Measurements from ENCODE around the gene GTF2H3. TPM values are rescaled to one million over a fixed set of nuclear protein-coding genes. Genes with fewer than 3 reads are reported as not detected.

Gene GTF2H3
- total RNA-seq = 14.5 and 27.8 TPM in 2 replicates

DNA sequence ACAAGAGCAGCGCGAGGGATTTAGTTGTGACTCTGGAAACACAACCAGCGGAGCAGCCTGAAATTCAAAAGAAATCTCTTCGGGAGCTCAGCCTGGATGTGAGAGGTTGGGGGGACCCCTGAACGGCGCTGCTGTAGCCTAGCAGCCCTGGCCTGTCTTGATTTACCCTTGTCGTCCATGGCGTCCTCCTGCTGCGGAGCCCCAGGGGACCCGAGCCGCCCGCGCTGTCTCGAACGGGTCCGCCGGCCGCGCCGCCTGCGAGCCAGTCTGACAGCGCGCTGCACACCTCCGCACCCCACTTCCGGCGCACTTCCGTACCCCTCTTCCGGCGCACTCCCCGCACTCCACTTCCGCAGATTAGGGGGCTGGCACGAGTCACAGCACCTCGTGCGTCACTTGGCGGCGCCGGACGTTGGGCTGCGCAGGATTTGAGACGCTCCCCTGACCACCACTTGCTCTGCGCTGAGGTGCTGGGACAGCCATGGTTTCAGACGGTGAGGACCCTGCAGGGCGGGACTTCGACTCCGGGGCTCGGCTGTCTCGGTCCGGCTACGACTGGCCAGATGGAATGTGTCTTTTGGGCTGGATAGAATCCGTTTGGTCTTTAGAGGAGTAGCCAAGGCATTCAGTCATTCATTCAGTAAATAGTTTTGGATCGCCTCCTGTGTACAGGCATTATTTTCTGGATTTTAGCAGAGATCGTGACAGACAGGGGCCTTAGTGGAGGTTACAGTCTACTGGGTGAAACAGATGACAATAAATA, at the start of gene GTF2H3, which contains the start of gene EIF2B1:
Gene GTF2H3 (plus strand): TSS at position 451 of the 763 bp plus-strand sequence. CDS start 31 bp downstream, at position 482.
Gene EIF2B1 (minus strand): TSS at position 308 of the 763 bp plus-strand sequence. CDS start 129 bp downstream, at position 179.

GRCh38 chr12:123601602-123602489, 31.8 kb upstream of the GTF2H3 start, which contains the start of gene DDX55:
DDX55 (plus strand) TSS chr12:123602099; CDS start chr12:123602149, 50 bp downstream.

GRCh38 chr12:123670882-123671728, 37.5 kb downstream of the GTF2H3 start, which contains the start of gene TCTN2:
TCTN2 (plus strand) TSS chr12:123671113; CDS start chr12:123671241, 128 bp downstream.

Other genes starting within 250 kb of the GTF2H3 start
- 25.2 and 30.6 TPM in 2 replicates for gene KMT5A, start 249.7 kb upstream of the GTF2H3 start, total RNA-seq
- 4.2 and 4.6 TPM in 2 replicates for gene RILPL2, start 197.1 kb upstream of the GTF2H3 start, total RNA-seq
- 10.0 and 20.6 TPM in 2 replicates for gene SNRNP35, start 175.7 kb upstream of the GTF2H3 start, total RNA-seq
- 14.2 and 17.4 TPM in 2 replicates for gene RILPL1, start 100.1 kb upstream of the GTF2H3 start, total RNA-seq
- gene TMED2, start 49.3 kb upstream of the GTF2H3 start, total RNA-seq = 190 and 192 TPM in 2 replicates
- 7.8 and 11.6 TPM in 2 replicates for gene DDX55, start 31.7 kb upstream of the GTF2H3 start, total RNA-seq
- gene EIF2B1, start 143 bp upstream of the GTF2H3 start, total RNA-seq = 82.7 and 93.1 TPM in 2 replicates
- gene TCTN2, start 37.3 kb downstream of the GTF2H3 start, total RNA-seq = 6.6 and 7.5 TPM in 2 replicates
- 6.9 and 12.9 TPM in 2 replicates for gene ATP6V0A2, start 78.5 kb downstream of the GTF2H3 start, total RNA-seq
- gene DNAH10, start 128.5 kb downstream of the GTF2H3 start, total RNA-seq = 0.19 and 0.24 TPM in 2 replicates